HepG2 (cell line): ENCODE results near the gene SALL4. TPM values are rescaled to one million over a fixed set of nuclear protein-coding genes. Genes with fewer than 3 reads are reported as not detected.
A peak's percentile ranks its signal among the peaks of the same experiment; 100 is the strongest.

Experiments
- ERF ChIP-seq: IDR thresholded peaks from 2 replicates; pipeline ENCODE4 v1.6.1; 2018; ENCODE audit warnings: missing biosample characterization, missing genetic modification reagents
- GPBP1L1 ChIP-seq: sonication (generic); formaldehyde crosslinking; IDR thresholded peaks from 2 replicates; pipeline ENCODE4 v1.5.0; 2020; ENCODE audit warnings: mild to moderate bottlenecking, missing genetic modification reagents
- HIVEP1 ChIP-seq: sonication (generic); formaldehyde crosslinking; IDR thresholded peaks from 2 replicates; pipeline ENCODE4 v1.4.0; 2020; ENCODE audit warnings: mild to moderate bottlenecking, missing genetic modification reagents
- KLF6 ChIP-seq: IDR thresholded peaks from 2 replicates; pipeline ENCODE4 v1.8.0; 2016; ENCODE audit warnings: missing biosample characterization, missing genetic modification reagents
- PITX1 ChIP-seq: sonication (generic); formaldehyde crosslinking; IDR thresholded peaks from 2 replicates; pipeline ENCODE4 v1.5.1; 2020; ENCODE audit warnings: mild to moderate bottlenecking, missing genetic modification reagents
- SNRNP70 ChIP-seq: fragments of 200-400 bp; formaldehyde crosslinking; IDR thresholded peaks from 2 replicates; pipeline ENCODE4 v1.6.1; 2017; ENCODE audit warnings: mild to moderate bottlenecking, low read depth, low read length, moderate library complexity
- SSRP1 ChIP-seq: IDR thresholded peaks from 2 replicates; pipeline ENCODE4 v1.6.1; 2016; ENCODE audit warnings: control low read depth
- THAP11 ChIP-seq: IDR thresholded peaks from 2 replicates; pipeline ENCODE4 v1.6.1; 2016; ENCODE audit warnings: missing biosample characterization, missing genetic modification reagents
- ZNF331 ChIP-seq: sonication (generic); formaldehyde crosslinking; IDR thresholded peaks from 2 replicates; pipeline ENCODE4 v1.4.0; 2020; ENCODE audit warnings: missing genetic modification reagents
- ZNF549 ChIP-seq: sonication (generic); formaldehyde crosslinking; IDR thresholded peaks from 2 replicates; pipeline ENCODE4 v1.5.0; 2020; ENCODE audit warnings: missing genetic modification reagents
- ZNF660 ChIP-seq: sonication (generic); formaldehyde crosslinking; IDR thresholded peaks from 2 replicates; pipeline ENCODE4 v1.5.1; 2020; ENCODE audit warnings: mild to moderate bottlenecking, low read depth, missing genetic modification reagents, borderline replicate concordance
- ZSCAN30 ChIP-seq: sonication (generic); formaldehyde crosslinking; IDR thresholded peaks from 2 replicates; pipeline ENCODE4 v1.5.0; 2020; ENCODE audit warnings: mild to moderate bottlenecking, missing genetic modification reagents
- polyA plus RNA-seq, 8 experiments: library from polyadenylated mRNA; depleted of rRNA in 3 of 8; stranded (reverse) in 7 of 8; unstranded in 1 of 8; fragments of >200 nt; fragmentation: Illumina TruSeq in 4 of 8; extraction: Trizol in 4 of 8; gene quantifications; 2 replicates each; pipeline versions ENCODE4 v1.2.1 to v1.2.3, GENCODE V29; 2011 to 2016; ENCODE audit warnings: low read depth in 4 of 8, missing spikeins in 1 of 8, mixed read lengths in 1 of 8; ENCODE audit not compliant: insufficient read depth in 1 of 8
- total RNA-seq, 5 experiments: library from RNA; depleted of rRNA; stranded (reverse); fragments of >200 nt; fragmentation: Illumina TruSeq; extraction: Trizol; gene quantifications; 2 replicates each; pipeline ENCODE4 v1.2.3, GENCODE V29; 2016; ENCODE audit warnings: low read depth in 1 of 5
- TF ChIP-seq, protein P1 (sequence below): sonication (generic); formaldehyde crosslinking; IDR thresholded peaks from 2 replicates; pipeline ENCODE4 v1.5.1; 2020; ENCODE audit warnings: missing genetic modification reagents, mild to moderate bottlenecking, borderline replicate concordance
- TF ChIP-seq, protein P2 (sequence below): sonication (generic); formaldehyde crosslinking; IDR thresholded peaks from 2 replicates; pipeline ENCODE4 v1.8.1; 2022; ENCODE audit warnings: low read depth, mild to moderate bottlenecking, missing genetic modification reagents
- TF ChIP-seq, protein P3 (sequence below): IDR thresholded peaks from 2 replicates; pipeline ENCODE4 v1.6.1; 2012; ENCODE audit warnings: low read length, improper control_type of control experiment

SALL4 gene
- total and polyA plus RNA-seq, 2 of the 13 experiments (the other 11 are each of a cell fraction or from before 2014, with no cell fraction given), result 0.33 to 1.8 TPM

GRCh38 chr20:51758978-51759544 lies 43.3 kb downstream of the SALL4 start (continued):
- TF ChIP-seq, protein P1, sequence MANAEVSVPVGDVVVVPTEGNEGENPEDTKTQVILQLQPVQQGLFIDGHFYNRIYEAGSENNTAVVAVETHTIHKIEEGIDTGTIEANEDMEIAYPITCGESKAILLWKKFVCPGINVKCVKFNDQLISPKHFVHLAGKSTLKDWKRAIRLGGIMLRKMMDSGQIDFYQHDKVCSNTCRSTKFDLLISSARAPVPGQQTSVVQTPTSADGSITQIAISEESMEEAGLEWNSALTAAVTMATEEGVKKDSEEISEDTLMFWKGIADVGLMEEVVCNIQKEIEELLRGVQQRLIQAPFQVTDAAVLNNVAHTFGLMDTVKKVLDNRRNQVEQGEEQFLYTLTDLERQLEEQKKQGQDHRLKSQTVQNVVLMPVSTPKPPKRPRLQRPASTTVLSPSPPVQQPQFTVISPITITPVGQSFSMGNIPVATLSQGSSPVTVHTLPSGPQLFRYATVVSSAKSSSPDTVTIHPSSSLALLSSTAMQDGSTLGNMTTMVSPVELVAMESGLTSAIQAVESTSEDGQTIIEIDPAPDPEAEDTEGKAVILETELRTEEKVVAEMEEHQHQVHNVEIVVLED, result no peak
- TF ChIP-seq SNRNP70, result no peak
- TF ChIP-seq ZNF331 (CRISPR knock-in tag), result peak; percentile 55; the same call in 1 of the 2 replicates
- no peak for TF ChIP-seq GPBP1L1
- TF ChIP-seq ZNF549 (CRISPR knock-in tag), result no peak
- TF ChIP-seq ERF, result peak; percentile 49; the same call in 1 of the 2 replicates
- TF ChIP-seq, protein P2, sequence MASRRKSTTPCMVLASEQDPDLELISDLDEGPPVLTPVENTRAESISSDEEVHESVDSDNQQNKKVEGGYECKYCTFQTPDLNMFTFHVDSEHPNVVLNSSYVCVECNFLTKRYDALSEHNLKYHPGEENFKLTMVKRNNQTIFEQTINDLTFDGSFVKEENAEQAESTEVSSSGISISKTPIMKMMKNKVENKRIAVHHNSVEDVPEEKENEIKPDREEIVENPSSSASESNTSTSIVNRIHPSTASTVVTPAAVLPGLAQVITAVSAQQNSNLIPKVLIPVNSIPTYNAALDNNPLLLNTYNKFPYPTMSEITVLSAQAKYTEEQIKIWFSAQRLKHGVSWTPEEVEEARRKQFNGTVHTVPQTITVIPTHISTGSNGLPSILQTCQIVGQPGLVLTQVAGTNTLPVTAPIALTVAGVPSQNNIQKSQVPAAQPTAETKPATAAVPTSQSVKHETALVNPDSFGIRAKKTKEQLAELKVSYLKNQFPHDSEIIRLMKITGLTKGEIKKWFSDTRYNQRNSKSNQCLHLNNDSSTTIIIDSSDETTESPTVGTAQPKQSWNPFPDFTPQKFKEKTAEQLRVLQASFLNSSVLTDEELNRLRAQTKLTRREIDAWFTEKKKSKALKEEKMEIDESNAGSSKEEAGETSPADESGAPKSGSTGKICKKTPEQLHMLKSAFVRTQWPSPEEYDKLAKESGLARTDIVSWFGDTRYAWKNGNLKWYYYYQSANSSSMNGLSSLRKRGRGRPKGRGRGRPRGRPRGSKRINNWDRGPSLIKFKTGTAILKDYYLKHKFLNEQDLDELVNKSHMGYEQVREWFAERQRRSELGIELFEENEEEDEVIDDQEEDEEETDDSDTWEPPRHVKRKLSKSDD (CRISPR knock-in tag), result 0 out of 2 replicates have a peak, but pooled peaks have one; percentile 23
- TF ChIP-seq KLF6, result no peak
- peak; percentile 21; the same call in 1 of the 2 replicates for TF ChIP-seq HIVEP1
- TF ChIP-seq, protein P3, sequence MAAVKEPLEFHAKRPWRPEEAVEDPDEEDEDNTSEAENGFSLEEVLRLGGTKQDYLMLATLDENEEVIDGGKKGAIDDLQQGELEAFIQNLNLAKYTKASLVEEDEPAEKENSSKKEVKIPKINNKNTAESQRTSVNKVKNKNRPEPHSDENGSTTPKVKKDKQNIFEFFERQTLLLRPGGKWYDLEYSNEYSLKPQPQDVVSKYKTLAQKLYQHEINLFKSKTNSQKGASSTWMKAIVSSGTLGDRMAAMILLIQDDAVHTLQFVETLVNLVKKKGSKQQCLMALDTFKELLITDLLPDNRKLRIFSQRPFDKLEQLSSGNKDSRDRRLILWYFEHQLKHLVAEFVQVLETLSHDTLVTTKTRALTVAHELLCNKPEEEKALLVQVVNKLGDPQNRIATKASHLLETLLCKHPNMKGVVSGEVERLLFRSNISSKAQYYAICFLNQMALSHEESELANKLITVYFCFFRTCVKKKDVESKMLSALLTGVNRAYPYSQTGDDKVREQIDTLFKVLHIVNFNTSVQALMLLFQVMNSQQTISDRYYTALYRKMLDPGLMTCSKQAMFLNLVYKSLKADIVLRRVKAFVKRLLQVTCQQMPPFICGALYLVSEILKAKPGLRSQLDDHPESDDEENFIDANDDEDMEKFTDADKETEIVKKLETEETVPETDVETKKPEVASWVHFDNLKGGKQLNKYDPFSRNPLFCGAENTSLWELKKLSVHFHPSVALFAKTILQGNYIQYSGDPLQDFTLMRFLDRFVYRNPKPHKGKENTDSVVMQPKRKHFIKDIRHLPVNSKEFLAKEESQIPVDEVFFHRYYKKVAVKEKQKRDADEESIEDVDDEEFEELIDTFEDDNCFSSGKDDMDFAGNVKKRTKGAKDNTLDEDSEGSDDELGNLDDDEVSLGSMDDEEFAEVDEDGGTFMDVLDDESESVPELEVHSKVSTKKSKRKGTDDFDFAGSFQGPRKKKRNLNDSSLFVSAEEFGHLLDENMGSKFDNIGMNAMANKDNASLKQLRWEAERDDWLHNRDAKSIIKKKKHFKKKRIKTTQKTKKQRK, result no peak
- no peak for TF ChIP-seq ZNF660 (CRISPR knock-in tag)
- no peak for TF ChIP-seq PITX1 (CRISPR knock-in tag)
- TF ChIP-seq SSRP1 (CRISPR knock-in tag), result 0 out of 2 replicates have a peak, but pooled peaks have one; percentile 18
- TF ChIP-seq ZSCAN30 (CRISPR knock-in tag), result no peak
- 0 out of 2 replicates have a peak, but pooled peaks have one; percentile 32 for TF ChIP-seq THAP11 (CRISPR knock-in tag)
